Activated CD4-positive, alpha-beta T cell treated with anti-CD3 and anti-CD28 coated beads, Interleukin-2, Interleukin-4, amounts not matched to agents 100 ng/mL and 50 ng/mL, durations not matched to agents 16 hours and 8 hours (primary cell): Measurements from ENCODE around the gene SIM2.

Source experiments
- DNase-seq: peaks from one replicate; pipeline ENCODE4 v3.0.0-alpha.2; 2020; ENCODE audit warnings: low spot score

SIM2 gene

GRCh38 chr21:36716836-36717235 is 17.9 kb downstream of the SIM2 start:
- DNase-seq: no peak

- no peak for DNase-seq
Measured at GRCh38 chr21:36717976-36718375, 19.1 kb downstream of the SIM2 start.

GRCh38 chr21:36718951-36719501 is 20.1 kb downstream of the SIM2 start:
- no peak for DNase-seq

GRCh38 chr21:36719614-36720013 is 20.7 kb downstream of the SIM2 start:
- no peak for DNase-seq

- no peak for DNase-seq
Measured at GRCh38 chr21:36721817-36722216, 22.9 kb downstream of the SIM2 start.

GRCh38 chr21:36722370-36723368 is 23.8 kb downstream of the SIM2 start:
- no peak for DNase-seq

GRCh38 chr21:36723371-36723881 is 24.5 kb downstream of the SIM2 start:
- DNase-seq: no peak

DNA sequence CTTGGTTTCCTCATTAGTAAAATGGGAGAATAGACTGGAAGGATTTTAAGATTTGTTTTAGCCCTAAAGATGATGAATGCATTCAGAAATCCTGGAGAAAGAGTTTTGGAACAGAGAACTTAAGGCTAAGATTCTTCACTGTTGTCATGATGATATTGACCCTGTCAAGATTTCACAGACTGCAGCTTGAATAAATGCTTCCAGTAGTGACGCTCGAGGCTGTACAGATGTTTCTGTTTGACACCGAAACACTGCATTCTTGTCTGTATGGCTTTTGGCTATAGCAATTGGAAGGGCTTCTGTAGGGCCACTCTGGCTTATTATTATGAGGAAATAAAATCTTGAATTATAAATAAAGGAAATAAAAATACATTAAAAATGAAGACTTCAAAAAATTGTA is 25.7 kb downstream of the SIM2 start:
- no peak for DNase-seq

DNA sequence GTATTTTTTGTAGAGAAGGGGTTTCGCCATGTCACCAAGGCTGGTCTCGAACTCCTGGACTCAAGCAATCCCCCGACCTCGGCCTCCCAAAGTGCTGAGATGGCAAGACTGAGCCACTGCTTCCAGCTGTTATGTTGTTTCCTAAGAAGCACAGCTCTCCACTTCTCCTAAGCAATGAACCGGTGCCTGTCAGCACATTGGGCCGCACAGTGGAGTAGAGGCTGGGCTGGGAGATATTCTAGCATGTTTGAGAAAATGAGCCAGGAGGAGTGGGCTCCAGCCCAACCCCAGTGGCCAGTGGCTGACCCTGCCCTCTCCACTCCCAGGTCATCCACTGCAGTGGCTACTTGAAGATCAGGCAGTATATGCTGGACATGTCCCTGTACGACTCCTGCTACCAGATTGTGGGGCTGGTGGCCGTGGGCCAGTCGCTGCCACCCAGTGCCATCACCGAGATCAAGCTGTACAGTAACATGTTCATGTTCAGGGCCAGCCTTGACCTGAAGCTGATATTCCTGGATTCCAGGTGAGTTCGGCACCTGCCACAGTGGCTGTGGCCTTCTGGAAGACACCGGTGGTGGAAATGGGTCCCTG is 27.0 kb downstream of the SIM2 start:
- no peak for DNase-seq

DNA sequence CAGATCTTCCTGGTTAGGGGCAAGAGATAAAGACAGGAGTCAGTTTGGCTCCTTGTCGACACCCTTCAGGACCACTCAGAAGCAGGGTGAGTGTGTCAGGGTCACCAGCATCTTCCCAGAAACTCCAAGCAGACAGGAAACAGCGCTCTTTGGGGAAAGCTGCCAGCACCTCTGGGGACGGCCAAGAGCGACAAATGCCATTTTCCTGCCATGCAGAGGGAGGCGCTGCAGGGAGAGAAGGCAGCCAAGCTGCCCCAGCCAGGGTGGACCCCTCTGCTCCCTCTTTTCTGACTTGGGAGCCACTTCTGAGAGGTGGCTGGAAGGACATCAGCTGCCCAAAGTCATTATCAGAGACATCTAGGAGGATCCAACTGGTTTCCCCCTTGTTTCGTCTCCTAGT is 29.0 kb downstream of the SIM2 start:
- DNase-seq: no peak

DNA sequence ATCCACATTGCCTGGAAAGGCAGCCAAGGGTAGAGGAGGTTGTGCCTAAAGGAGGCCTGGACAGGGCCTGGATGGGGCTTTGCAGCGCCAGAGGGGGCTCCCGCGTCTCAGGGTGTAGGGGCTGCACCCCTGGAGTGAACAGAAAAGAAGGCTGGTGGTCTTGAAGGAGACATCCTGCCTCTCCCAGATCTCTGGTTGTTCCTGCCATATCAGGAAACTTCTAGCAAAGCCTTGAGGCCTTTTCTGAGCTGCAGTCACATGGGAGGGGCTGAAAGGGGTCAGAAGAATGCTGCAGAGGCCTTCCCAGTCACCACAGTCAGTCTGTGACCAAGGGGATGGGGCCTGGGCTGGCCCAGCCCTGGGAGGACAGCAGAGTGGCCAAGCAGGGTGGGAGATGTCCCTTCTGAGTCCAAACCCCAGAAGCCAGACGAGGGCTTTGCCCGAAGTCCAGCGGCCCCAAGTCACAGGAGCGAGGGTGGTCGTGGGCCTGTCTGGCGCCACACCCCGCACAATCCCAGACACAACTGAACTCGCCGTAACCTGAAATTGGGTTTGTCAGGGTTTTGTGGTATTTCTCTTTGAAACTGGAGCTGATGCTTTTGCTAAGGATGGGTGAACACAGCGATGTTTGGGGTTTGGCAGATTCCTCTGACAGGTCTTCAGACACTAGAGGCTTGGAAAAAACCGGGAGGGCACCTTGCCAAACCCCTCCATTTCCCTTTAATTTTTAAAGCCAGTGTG is 29.6 kb downstream of the SIM2 start:
- no peak for DNase-seq

DNA sequence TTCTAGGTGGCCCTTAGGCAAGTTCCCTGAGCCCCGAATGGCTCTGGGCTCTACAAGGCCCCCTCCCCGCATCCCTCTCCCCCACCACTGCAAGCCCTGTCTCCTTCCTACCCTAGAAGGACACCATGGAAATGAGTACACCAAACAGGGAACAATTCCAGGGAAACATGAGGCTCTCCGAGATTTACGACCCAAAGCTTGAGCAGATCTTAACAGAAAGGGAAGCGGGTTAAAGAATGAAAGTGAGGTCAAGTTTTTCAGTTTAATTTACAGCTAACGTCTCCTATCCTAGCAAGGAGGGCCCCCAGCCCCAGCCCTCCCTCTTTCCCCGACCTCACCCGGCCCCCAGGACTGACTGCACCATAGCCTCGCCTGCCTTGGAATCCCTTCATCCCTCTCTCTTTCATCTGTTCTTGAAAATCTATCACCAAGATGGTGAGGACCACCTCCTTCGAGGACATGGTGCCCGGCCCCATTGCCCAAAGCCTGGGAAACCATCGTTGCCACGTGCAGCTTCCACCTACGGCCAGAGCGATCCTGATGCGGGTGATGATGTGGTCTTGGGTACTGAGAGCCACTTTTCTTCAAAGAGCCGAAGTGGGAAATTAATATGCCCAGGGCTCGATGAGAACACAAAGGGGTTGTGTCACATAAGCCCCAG is 30.5 kb downstream of the SIM2 start:
- no peak for DNase-seq

DNA sequence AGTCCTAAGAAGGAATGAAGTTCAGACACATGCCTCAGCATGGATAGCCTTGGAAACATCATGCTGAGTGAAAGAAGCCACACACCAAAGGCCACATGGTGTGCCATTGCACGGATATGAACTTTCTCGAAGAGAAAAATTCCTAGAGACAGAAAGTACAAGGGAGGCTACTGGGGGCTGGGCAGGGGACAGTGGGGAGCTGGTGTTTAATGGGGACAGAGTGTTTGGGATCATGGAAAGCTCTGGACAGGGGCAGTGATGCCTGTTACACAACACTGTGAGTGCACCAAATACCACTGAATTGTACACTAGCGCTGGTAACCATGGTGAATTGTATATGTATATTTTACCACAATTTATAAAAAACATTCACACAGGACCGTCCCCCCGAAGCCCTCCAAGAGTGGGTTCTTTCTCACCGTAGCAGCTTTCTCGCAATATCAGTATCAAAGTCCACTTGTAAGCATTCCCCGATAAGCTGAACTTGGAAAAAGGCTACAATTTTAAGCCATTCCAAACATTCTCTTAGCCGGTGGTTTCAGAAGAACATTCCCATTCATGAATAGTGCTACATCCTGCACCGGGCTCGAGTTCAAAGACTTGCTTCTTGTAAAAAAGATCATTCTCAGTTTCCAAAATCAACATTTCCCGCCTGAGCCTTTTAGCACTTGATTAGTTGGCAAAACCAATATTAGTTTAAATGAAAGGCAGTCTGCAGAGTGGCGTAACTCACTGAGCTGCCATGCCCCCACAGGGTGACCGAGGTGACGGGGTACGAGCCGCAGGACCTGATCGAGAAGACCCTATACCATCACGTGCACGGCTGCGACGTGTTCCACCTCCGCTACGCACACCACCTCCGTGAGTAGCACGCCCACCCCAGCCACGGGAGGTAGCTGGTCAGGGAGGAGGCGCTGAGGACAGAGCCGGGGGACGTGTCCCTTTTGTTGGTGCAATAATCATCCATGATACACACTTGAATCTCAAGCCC is 31.7 kb downstream of the SIM2 start:
- no peak for DNase-seq

DNA sequence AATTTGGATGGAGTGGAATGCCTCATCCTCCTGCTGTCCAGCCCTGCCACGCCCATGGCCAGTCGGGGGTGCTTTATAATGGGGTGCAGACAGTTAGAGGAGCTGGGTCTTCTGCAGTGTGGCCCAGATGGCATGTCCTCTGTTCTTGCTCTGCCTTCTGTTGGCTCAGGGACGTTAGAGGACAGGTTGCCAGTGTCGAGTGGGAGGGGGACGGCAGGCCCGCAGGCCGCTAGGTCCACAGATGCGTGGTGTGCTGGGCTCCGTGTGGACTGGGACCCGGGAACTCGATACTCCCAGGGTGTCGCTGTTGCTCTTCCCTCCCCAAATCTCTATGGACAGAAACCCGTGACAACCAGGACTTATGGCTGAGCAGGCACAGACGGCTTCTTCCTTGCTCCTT is 33.3 kb downstream of the SIM2 start:
- DNase-seq: no peak

DNA sequence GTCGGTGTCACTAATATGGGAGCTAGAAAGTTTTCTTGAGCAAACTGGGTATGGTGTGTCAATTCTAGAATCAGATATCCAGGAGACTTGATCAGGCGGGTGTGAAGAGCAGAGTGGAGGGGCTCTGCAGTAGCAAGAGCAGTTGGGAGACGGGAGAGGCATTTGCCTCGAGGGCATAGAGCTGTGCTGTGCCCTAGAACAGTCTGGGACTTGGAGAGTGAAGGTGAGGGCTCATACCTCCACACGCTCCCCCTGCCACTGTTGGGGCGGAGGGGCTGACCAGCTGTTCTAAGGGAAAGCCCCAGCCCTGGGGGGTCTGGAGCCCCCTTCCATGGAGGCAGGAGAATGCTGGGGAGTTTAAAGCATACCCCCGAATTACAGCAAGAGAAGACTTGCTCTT is 33.8 kb downstream of the SIM2 start:
- DNase-seq: no peak

GRCh38 chr21:36733857-36734256 is 34.9 kb downstream of the SIM2 start:
- DNase-seq: no peak

DNA sequence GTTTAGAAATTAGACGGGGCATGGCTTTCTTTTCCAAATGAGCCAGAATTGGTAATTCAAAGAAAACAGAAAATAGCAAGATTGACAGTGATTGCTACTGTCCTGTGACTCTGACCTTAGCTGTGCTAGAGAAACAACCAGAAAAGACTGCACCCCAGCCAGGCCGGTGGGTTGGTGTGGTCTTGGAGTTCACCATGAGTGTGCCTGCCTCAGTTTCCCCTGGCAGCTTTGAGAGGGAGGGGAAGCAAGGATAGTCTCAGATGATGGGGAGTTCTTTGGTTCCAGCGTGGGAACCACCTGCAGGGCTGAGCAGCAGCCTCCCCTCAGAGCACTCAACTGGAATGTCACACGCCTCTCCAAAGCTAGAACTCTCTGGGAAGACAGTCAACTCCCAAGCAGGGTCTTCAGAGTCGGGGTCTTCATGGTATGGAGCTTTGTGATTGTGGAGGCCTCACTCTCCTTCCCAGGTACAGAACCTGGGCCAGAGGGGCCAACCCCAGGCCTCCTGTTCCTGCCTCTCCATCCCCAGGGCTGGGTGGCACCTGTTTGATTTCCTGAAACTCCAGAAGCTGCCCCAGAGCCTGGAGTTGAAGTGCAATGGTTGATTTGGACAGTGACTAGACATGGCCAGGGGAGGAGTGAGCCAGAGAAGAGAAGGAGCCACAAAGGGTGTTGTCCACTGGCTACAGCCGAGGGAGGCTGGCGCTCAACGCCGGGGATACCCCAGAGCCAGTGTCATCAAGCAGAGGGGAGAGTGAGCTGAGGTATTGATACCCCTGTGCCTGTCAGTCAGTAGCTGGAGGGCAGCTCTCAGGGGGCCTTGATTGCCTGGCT is 35.7 kb downstream of the SIM2 start:
- no peak for DNase-seq

DNA sequence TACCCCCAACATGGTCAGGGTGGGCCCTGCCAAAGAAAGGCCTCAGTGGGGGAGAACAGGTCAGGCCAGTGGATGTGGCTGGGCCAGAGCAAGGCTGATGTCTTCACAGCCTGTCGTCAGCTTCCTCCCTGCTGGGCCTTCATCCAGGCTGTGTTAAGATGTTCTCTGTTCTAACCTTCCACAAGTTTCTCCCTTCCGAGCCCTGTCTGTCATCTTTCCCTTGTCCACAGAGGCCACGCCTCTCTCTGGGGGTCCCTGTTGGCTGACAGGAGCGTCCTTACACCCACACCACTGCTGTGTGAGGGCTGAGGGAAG is 36.2 kb downstream of the SIM2 start:
- no peak for DNase-seq

DNA sequence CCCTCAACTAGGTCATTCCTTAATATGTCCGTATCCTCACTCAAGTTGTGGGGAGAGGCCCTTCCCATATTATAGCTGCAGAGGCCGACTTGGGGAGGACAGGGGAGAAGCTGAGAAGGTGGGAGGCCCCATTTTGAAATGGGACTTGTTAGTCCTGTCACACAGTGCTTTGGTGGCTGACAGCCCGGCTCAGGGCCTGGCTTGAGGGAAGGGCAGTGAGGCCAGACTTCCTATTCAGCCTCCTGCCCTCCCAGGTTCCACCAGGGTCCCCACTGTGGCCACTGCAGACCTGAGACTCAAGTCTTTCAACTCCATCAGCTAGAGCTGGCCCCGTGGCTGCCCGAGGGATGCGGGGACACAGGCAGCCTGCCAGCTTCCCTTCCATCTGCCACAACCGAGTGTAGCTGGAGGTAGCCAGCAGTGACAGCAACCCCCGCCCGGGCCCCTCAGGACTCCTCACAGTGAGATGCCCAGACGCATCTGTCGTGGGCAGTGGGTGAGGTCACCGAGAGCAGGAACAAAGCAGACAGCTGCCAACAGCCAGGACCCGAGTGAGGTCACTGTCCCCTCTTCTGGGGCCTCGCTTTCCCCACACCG is 36.9 kb downstream of the SIM2 start:
- no peak for DNase-seq
